ENCODE measurements around the gene SMYD3. TPM values are rescaled to one million over a fixed set of nuclear protein-coding genes. Genes with fewer than 3 reads are reported as not detected.

Gene SMYD3
- total RNA-seq, 2 experiments from 2014 or later = 22.6 to 24.6 TPM

DNA sequence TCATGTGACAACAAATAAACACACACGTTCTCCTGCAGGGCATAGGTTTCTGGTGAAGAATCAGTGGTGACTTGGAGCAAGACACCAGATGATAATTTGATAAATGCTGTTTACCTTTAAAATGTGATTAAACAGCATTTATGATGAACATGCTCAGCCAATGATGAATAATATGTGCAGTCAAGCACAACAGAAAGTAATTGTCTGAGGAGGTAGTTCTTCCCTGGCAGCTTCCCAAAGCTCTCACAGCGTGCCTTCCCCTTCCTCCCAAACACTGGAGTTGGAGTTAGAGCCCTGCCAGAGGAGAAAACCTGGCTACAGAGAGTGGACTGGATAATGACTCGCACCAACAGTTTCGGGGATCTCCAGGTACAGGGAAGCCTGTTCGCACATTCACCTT lies 463.5 kb downstream of the SMYD3 start:
- peaks cover 6% of the 10 kb centered on the region for H3K36me3 Mint-ChIP-seq (ENCODE audit: low read depth)
- peaks cover 2% of the 10 kb centered on the region for H3K9me3 Mint-ChIP-seq
- H3K4me3 Mint-ChIP-seq = no peak overlapping the region
- H3K4me1 Mint-ChIP-seq (ENCODE audit: low read depth) = no peaks in the 10 kb centered on the region
- ATAC-seq (no peak), DNase-seq (no peak)
- TF ChIP-seq CTCF (IDR thresholded peaks at IDR 0.05) = no peak
- POLR2A ChIA-PET = no interaction called here
- intact Hi-C loops (cut with micrococcal nuclease) = no loop called here
- H3K27ac Mint-ChIP-seq = no peak overlapping the region
- CTCF ChIA-PET = no interaction called here
- no peaks in the 10 kb centered on the region for H3K27me3 Mint-ChIP-seq

DNA sequence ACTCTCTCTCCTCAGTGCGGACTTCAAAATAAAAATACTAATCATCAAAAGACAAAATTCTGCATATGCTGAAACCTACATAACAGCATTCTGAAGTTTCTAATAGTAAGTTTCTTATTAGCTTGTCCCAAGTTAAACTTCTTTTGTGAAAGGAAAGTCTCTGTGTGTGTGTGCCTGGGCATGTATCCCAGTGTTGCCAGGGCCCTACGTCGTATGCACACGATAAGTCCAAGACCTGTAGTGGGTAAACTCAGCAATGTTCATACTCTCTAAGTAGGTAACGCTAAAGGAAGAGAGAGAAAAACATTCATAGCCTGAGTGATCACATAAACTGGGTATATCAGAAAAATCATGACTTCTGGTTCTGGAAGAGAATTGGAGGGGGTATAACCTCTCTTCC lies 465.7 kb downstream of the SMYD3 start:
- DNase-seq (no peak), ATAC-seq (no peak)
- Mint-ChIP-seq H3K27ac (no peak overlapping the region), H3K9me3 (no peaks in the 10 kb centered on the region), H3K27me3 (no peaks in the 10 kb centered on the region), H3K4me1 (ENCODE audit: low read depth) (no peaks in the 10 kb centered on the region), H3K4me3 (no peak overlapping the region), H3K36me3 (ENCODE audit: low read depth) (peaks cover 6% of the 10 kb centered on the region)
- ChIA-PET POLR2A (no interaction called here), CTCF (no interaction called here)
- no peak for TF ChIP-seq CTCF (IDR thresholded peaks at IDR 0.05)
- intact Hi-C loops (cut with micrococcal nuclease) = no loop called here

- Mint-ChIP-seq H3K36me3 (ENCODE audit: low read depth) (peaks cover 6% of the 10 kb centered on the region), H3K4me1 (ENCODE audit: low read depth) (no peaks in the 10 kb centered on the region), H3K4me3 (no peak overlapping the region), H3K27me3 (no peaks in the 10 kb centered on the region), H3K9me3 (no peaks in the 10 kb centered on the region), H3K27ac (no peak overlapping the region)
- DNase-seq (no peak), ATAC-seq (no peak)
- TF ChIP-seq CTCF (IDR thresholded peaks at IDR 0.05) = no peak
- intact Hi-C loops (cut with micrococcal nuclease) = no loop called here
- CTCF ChIA-PET = no interaction called here
- POLR2A ChIA-PET = no interaction called here
These were observed 466.7 kb downstream of the SMYD3 start for GRCh38 chr1:246040200-246040890.

DNA sequence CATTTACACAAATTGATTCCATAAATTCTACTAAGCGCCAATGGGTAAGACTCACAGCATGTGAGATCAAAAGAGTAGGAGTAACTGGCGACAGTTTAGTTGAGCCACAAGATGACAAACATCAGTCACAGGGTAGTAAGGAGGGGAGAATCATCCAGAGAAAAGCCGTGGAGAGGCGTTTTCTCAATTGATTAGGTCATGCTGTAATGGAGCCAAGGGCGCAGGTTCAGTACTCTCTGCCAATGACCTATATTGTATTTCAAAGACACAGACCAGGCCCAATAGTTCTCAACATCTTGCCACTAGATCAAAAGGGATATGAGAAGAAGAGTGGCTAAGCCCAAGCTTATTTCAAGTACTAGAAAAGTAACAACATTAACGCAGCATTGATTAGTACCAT lies 467.5 kb downstream of the SMYD3 start:
- no peaks in the 10 kb centered on the region for H3K4me1 Mint-ChIP-seq (ENCODE audit: low read depth)
- POLR2A ChIA-PET = no interaction called here
- CTCF ChIA-PET = no interaction called here
- no peak overlapping the region for H3K4me3 Mint-ChIP-seq
- DNase-seq (no peak), ATAC-seq (no peak)
- no peaks in the 10 kb centered on the region for H3K27me3 Mint-ChIP-seq
- H3K36me3 Mint-ChIP-seq (ENCODE audit: low read depth) = peaks cover 6% of the 10 kb centered on the region
- no peak overlapping the region for H3K27ac Mint-ChIP-seq
- TF ChIP-seq CTCF (IDR thresholded peaks at IDR 0.05) = no peak
- intact Hi-C loops (cut with micrococcal nuclease) = no loop called here
- H3K9me3 Mint-ChIP-seq = no peaks in the 10 kb centered on the region

DNA sequence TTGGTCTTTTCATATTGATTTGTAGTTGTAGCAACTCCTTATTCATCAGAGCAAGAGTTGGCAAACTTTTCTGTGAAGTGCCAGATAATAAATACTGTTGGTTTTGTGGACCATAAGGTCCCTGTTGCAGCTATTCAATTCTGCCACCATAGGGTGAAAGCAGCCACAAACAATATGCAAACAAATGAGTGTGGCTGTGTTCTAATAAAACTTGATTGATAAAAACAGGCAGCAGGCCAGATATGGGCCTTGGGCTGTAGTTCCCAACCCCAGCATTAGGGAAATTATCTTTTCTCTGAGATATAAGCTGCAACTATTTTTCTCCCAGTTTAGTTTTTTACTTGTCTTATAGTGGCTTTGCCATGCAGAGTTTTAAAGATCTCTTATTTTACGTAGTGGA lies 469.2 kb downstream of the SMYD3 start:
- intact Hi-C loops (cut with micrococcal nuclease) = no loop called here
- ChIA-PET POLR2A (no interaction called here), CTCF (no interaction called here)
- Mint-ChIP-seq H3K4me1 (ENCODE audit: low read depth) (no peaks in the 10 kb centered on the region), H3K9me3 (no peaks in the 10 kb centered on the region), H3K4me3 (no peak overlapping the region), H3K27ac (no peak overlapping the region), H3K36me3 (ENCODE audit: low read depth) (no peaks in the 10 kb centered on the region), H3K27me3 (no peaks in the 10 kb centered on the region)
- ATAC-seq (no peak), DNase-seq (no peak)
- no peak for TF ChIP-seq CTCF (IDR thresholded peaks at IDR 0.05)
